ENCODE data around the gene SUPT3H.

SUPT3H gene

DNA sequence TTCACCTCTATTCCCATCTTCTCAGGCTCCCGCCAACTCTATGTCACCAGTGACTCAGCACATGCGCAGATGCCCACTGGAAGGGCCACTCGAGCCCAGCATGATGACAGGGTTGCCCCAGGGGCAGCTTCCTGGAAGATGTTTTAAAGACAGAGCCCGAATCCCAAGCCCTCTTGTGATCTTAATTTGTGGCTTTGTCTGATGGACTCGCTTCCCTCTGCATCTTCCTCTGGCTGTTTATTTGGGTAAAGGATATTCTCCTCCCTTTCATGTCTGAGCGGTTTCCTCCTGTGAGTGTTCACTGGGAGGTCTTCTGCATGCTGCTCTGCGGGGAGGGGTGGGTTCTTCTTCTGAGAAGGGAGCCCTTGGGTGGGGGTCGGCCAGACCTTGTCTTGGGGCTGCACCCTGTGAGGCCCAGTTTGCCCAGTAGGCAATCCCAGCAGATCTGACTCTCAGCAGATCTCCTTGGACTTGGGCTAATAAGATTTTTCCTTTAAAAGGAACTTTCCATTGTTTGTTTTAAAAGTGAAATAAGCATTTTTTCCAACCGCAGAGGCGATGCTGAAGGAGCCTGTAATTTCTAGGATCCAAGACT lies 589.2 kb downstream of the SUPT3H start:
- H3K4me3 ChIP-seq (ENCODE audit: low read depth, low read length), result no peak overlapping the region
- TF ChIP-seq, protein P1, sequence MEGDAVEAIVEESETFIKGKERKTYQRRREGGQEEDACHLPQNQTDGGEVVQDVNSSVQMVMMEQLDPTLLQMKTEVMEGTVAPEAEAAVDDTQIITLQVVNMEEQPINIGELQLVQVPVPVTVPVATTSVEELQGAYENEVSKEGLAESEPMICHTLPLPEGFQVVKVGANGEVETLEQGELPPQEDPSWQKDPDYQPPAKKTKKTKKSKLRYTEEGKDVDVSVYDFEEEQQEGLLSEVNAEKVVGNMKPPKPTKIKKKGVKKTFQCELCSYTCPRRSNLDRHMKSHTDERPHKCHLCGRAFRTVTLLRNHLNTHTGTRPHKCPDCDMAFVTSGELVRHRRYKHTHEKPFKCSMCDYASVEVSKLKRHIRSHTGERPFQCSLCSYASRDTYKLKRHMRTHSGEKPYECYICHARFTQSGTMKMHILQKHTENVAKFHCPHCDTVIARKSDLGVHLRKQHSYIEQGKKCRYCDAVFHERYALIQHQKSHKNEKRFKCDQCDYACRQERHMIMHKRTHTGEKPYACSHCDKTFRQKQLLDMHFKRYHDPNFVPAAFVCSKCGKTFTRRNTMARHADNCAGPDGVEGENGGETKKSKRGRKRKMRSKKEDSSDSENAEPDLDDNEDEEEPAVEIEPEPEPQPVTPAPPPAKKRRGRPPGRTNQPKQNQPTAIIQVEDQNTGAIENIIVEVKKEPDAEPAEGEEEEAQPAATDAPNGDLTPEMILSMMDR (IDR thresholded peaks at IDR 0.05; ENCODE audit: low read depth, low read length), result no peak
- H3K36me3 ChIP-seq, result no peaks in the 10 kb centered on the region; the same call in 1 of the 2 replicates
- peaks cover 31% of the 10 kb centered on the region for H3K9me3 ChIP-seq (ENCODE audit: severe bottlenecking)
- no peaks in the 10 kb centered on the region for H3K27me3 ChIP-seq (ENCODE audit: insufficient read depth, low read depth, severe bottlenecking)
- H3K27ac ChIP-seq, result no peak overlapping the region
- no peak for DNase-seq

DNA sequence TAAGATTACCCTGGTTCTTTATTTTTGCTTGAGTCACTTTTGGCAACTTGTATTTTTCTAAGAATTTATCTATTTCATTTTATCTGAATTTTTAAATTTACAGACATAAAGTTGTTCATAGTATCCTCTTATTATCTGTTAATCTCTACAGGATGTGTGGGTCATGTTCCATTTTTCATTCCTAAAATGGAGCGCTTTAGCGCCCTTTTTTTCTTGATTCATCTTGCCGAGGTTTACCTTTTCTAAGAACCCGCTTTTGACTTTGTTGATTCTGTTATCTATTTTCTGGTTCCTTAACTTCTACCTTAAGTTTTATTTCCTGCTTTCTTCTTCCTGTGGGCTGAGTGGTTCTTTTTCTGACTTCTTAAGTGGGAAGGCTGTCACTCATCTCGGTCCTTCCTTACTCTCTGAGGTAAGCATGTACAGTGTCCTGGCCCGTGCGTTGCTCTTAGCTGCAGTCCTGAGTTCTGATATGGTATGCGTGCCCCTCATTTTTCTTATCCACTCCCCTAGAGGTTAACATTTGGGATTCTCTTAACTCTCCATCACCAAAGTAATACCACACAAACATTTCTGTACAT lies 590.4 kb downstream of the SUPT3H start:
- Histone ChIP-seq H3K9me3 (ENCODE audit: severe bottlenecking) (peaks cover 29% of the 10 kb centered on the region), H3K27ac (no peak overlapping the region), H3K27me3 (ENCODE audit: insufficient read depth, low read depth, severe bottlenecking) (no peaks in the 10 kb centered on the region), H3K4me3 (ENCODE audit: low read depth, low read length) (no peak overlapping the region), H3K36me3 (no peaks in the 10 kb centered on the region; the same call in 1 of the 2 replicates)
- TF ChIP-seq, protein P1 (IDR thresholded peaks at IDR 0.05; ENCODE audit: low read depth, low read length), result no peak
- no peak for DNase-seq

DNA sequence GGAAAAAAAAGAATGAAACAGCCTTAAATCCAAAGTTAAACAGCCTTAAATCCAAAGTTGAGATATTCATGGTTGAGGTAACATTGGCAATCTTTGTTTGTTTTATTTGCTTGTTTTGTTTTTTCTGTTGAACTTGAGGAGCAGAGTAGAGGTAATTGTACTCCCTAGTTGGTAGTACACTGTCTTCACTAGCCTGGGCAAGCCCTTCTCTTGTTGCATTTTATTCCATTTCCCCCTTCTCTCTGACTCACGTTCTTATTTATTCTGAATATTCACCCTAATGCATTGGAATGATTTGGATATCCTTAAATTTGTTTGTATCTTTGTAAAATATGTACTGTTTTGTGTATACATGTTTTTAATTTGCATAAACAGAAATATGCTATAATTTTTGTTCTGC lies 592.6 kb downstream of the SUPT3H start:
- Histone ChIP-seq H3K9me3 (ENCODE audit: severe bottlenecking) (peaks cover 26% of the 10 kb centered on the region), H3K27ac (no peak overlapping the region), H3K27me3 (ENCODE audit: insufficient read depth, low read depth, severe bottlenecking) (no peaks in the 10 kb centered on the region), H3K4me3 (ENCODE audit: low read depth, low read length) (no peak overlapping the region), H3K36me3 (no peaks in the 10 kb centered on the region; the same call in 1 of the 2 replicates)
- DNase-seq, result no peak
- TF ChIP-seq, protein P1 (IDR thresholded peaks at IDR 0.05; ENCODE audit: low read depth, low read length), result no peak

DNA sequence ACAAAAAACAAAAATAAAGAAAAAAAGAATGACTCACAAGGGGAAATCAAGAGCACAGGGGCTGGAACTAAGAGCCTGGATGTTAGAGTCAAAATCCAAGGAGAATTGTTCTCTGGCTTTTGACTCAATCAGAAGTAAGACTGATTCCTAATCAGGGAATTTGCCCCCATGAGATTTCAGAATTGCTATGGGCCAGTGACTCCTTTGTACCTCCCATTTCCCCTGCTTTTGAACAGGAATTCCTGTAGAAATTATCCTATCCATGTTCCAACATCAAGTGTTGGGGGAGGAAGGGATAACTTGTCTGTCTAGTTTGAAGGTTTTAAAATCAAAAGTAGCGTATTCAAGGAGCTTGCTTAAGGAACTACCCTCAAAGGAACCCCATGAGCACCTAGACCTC lies 593.5 kb downstream of the SUPT3H start:
- TF ChIP-seq, protein P1 (IDR thresholded peaks at IDR 0.05; ENCODE audit: low read depth, low read length), result no peak
- Histone ChIP-seq H3K9me3 (ENCODE audit: severe bottlenecking) (peaks cover 26% of the 10 kb centered on the region), H3K36me3 (no peaks in the 10 kb centered on the region; the same call in 1 of the 2 replicates), H3K27ac (peak overlapping the region; percentile 62), H3K4me3 (ENCODE audit: low read depth, low read length) (no peak overlapping the region), H3K27me3 (ENCODE audit: insufficient read depth, low read depth, severe bottlenecking) (no peaks in the 10 kb centered on the region)
- DNase-seq, result no peak

DNA sequence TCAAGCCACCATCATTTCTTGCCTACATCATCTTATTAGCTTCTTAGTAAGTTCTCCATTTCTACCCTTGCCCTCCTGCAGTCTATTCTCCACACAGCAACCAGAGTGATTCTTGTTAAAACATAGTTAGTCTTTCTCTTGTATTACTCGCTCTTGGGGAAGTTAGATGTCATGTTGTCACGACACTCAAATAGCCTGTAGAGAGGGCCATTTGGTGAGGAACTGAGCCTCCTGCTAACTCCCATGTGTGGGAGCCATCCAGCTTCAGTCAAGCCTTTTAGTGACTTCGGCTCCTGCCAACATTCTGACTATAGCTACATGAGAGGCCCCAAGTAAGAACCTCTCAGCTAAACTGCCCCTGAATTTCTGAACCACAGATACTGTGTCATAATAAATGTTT lies 594.8 kb downstream of the SUPT3H start:
- H3K27ac ChIP-seq, result peak overlapping the region; percentile 62
- H3K4me3 ChIP-seq (ENCODE audit: low read depth, low read length), result no peak overlapping the region
- TF ChIP-seq, protein P1 (IDR thresholded peaks at IDR 0.05; ENCODE audit: low read depth, low read length), result no peak

More for the DNA sequence above, 594.8 kb downstream of the SUPT3H start:
- Histone ChIP-seq H3K9me3 (ENCODE audit: severe bottlenecking) (peaks cover 26% of the 10 kb centered on the region), H3K36me3 (no peaks in the 10 kb centered on the region; the same call in 1 of the 2 replicates), H3K27me3 (ENCODE audit: insufficient read depth, low read depth, severe bottlenecking) (no peaks in the 10 kb centered on the region)
- DNase-seq, result no peak

Data from WERI-Rb-1 (cell line).